ENCODE results near the gene RNU1-3.
"Not testable (repeated sequence)": the region's sequence is repeated elsewhere in the genome, so short reads cannot be mapped to it uniquely, and the experiment has no call there.

- TF ChIP-seq CTCF (IDR thresholded peaks at IDR 0.05; ENCODE audit: low read depth, low read length); EZH2phosphoT487 (IDR thresholded peaks at IDR 0.05; ENCODE audit: low read depth): not testable (repeated sequence)
These were observed 46.7 kb upstream of the RNU1-3 start for GRCh38 chr1:16713480-16713879.
